ENCODE results near the gene BRSK2.

- TF ChIP-seq POLR2A (IDR thresholded peaks at IDR 0.05) (no peak), POLR2AphosphoS5 (IDR thresholded peaks at IDR 0.05) (no peak)
Measured at GRCh38 chr11:1369371-1370005, 20.2 kb upstream of the BRSK2 start.

Measured in gastroesophageal sphincter (tissue), 2 donors.